Naive thymus-derived CD8-positive, alpha-beta T cell (primary cell): ENCODE measurements around the gene RFWD3. TPM values are rescaled to one million over a fixed set of nuclear protein-coding genes. Genes with fewer than 3 reads are reported as not detected.

Experiments used
- ATAC-seq, 2 donors: fragments of 150-1000 bp; cut with Tn5 transposase in 1 of 2; sonication (Bioruptor Pico), chemical (Tn5 transposase) in 1 of 2; 1 replicate in 1 of 2; 2 replicates in 1 of 2; pipeline ENCODE4 v1.10.0; 2021; ENCODE audit warnings: mild to moderate bottlenecking in 2 of 2, moderate library complexity in 2 of 2
- POLR2A ChIA-PET: fragments of 350-600 bp; sonication (Branson Sonifier 250); formaldehyde crosslinking; loops from one replicate; lab custom pipeline; 2021; ENCODE audit warnings: antibody characterized with exemption; lab: Charles Lee
- DNase-seq, 10 donors: peaks; one replicate each; pipeline versions ENCODE4 v3.0.0 to v3.0.0-alpha.2; 2020 to 2022
- H3K27ac Mint-ChIP-seq, 10 donors: one replicate each; pipeline ENCODE4 v1.8.0; 2020 to 2022; ENCODE audit warnings: mild to moderate bottlenecking in 10 of 10, mixed read lengths in 10 of 10, moderate library complexity in 4 of 10, inconsistent platforms in 1 of 10
- H3K27me3 Mint-ChIP-seq, 5 donors: one replicate each; pipeline ENCODE4 v1.8.0; 2021 to 2022; ENCODE audit warnings: mixed read lengths in 5 of 5
- H3K36me3 Mint-ChIP-seq, 3 donors: one replicate each; pipeline ENCODE4 v1.8.0; 2020 to 2022; ENCODE audit warnings: mixed read lengths in 3 of 3, mild to moderate bottlenecking in 2 of 3, inconsistent platforms in 1 of 3
- H3K4me1 Mint-ChIP-seq, 4 donors: one replicate each; pipeline ENCODE4 v1.8.0; 2021 to 2022; ENCODE audit warnings: mixed read lengths in 4 of 4
- H3K4me3 Mint-ChIP-seq, 10 donors: one replicate each; pipeline ENCODE4 v1.8.0; 2020 to 2022; ENCODE audit warnings: mild to moderate bottlenecking in 10 of 10, mixed read lengths in 10 of 10, moderate library complexity in 6 of 10, inconsistent platforms in 1 of 10
- H3K9me3 Mint-ChIP-seq, 9 donors: one replicate each; pipeline ENCODE4 v1.8.0; 2020 to 2022; ENCODE audit warnings: mixed read lengths in 9 of 9, mild to moderate bottlenecking in 3 of 9, inconsistent platforms in 1 of 9, moderate library complexity in 1 of 9
- polyA plus RNA-seq, 3 donors: library from polyadenylated mRNA; unstranded; fragments of 300-500 nt; fragmentation: Illumina TruSeq; gene quantifications; one replicate each; pipeline ENCODE4 v1.2.3, GENCODE V29; 2021
- total RNA-seq, 8 experiments: library from RNA in 2 of 8; stranded (reverse) in 2 of 8; gene quantifications; one replicate each; pipeline ENCODE4 v1.2.3 and lab custom pipeline; 2021 to 2026

Gene RFWD3
- total and polyA plus RNA-seq, 5 experiments from 2014 or later: 11.3 to 52.3 (median 22.6) TPM

- Mint-ChIP-seq H3K27ac (peak overlapping the region in 8 of 10 donors; percentile 38 to 87 (median 74)), H3K36me3 (peaks cover 0 to 56% (median 14%) of the 10 kb centered on the region in 3 donors), H3K4me1 (peaks cover 23 to 78% (median 51%) of the 10 kb centered on the region in 4 donors), H3K9me3 (peaks cover 0 to 4% (median 0%) of the 10 kb centered on the region in 9 donors), H3K27me3 (no peaks in the 10 kb centered on the region), H3K4me3 (peak overlapping the region in 5 of 10 donors; percentile 9 to 54 (median 34))
- no peak for ATAC-seq
- no peak for DNase-seq
- POLR2A ChIA-PET: interaction anchor here (1.0 to 1.2 kb wide), 2 partner anchors 10 to 15 kb away, joined by 3 to 6 read pairs; partner anchors contain the start of gene GLG1
These were observed 74.6 kb downstream of the RFWD3 start for GRCh38 chr16:74591876-74592650.

- no peak for ATAC-seq
- Mint-ChIP-seq H3K4me3 (peak overlapping the region in 7 of 10 donors; percentile 9 to 63 (median 38)), H3K9me3 (no peaks in the 10 kb centered on the region), H3K4me1 (peaks cover 27 to 85% (median 71%) of the 10 kb centered on the region in 4 donors), H3K27me3 (no peaks in the 10 kb centered on the region), H3K36me3 (peaks cover 0 to 63% (median 3%) of the 10 kb centered on the region in 3 donors), H3K27ac (peak overlapping the region in 7 of 10 donors; percentile 4 to 73 (median 66))
- POLR2A ChIA-PET: no interaction called here
- DNase-seq: no peak
These were observed 79.7 kb downstream of the RFWD3 start for GRCh38 chr16:74586948-74587347.

GRCh38 chr16:74585846-74586443 lies 80.7 kb downstream of the RFWD3 start:
- H3K36me3 Mint-ChIP-seq: peaks cover 0 to 55% (median 3%) of the 10 kb centered on the region in 3 donors
- peak overlapping the region in 8 of 10 donors; percentile 4 to 42 (median 24) for H3K4me3 Mint-ChIP-seq
- POLR2A ChIA-PET: interaction anchor here (1.0 kb wide), 1 partner anchor 20 kb away, joined by 7 read pairs; no protein-coding TSS in a partner anchor
- H3K9me3 Mint-ChIP-seq: no peaks in the 10 kb centered on the region
- ATAC-seq (no peak), DNase-seq (no peak)
- H3K4me1 Mint-ChIP-seq: peaks cover 30 to 84% (median 76%) of the 10 kb centered on the region in 4 donors
- H3K27ac Mint-ChIP-seq: peak overlapping the region in 8 of 10 donors; percentile 16 to 86 (median 53)
- H3K27me3 Mint-ChIP-seq: no peaks in the 10 kb centered on the region

- H3K36me3 Mint-ChIP-seq: peaks cover 0 to 59% (median 3%) of the 10 kb centered on the region in 3 donors
- H3K4me1 Mint-ChIP-seq: peaks cover 33 to 91% (median 88%) of the 10 kb centered on the region in 4 donors
- no peak for ATAC-seq
- POLR2A ChIA-PET: interaction anchor here (1.8 kb wide), 1 partner anchor 23 kb away, joined by 6 read pairs; the partner anchor contains the start of gene GLG1
- no peak for DNase-seq
- H3K9me3 Mint-ChIP-seq: no peaks in the 10 kb centered on the region
- peak overlapping the region in 9 of 10 donors; percentile 17 to 86 (median 46) for H3K27ac Mint-ChIP-seq
- peak overlapping the region in 9 of 10 donors; percentile 7 to 57 (median 16) for H3K4me3 Mint-ChIP-seq
- H3K27me3 Mint-ChIP-seq: no peaks in the 10 kb centered on the region
These were observed 82.6 kb downstream of the RFWD3 start for GRCh38 chr16:74583926-74584666.

- Mint-ChIP-seq H3K4me3 (peak overlapping the region in 7 of 10 donors; percentile 0 to 46 (median 16)), H3K36me3 (peaks cover 0 to 51% (median 0%) of the 10 kb centered on the region in 3 donors), H3K27ac (peak overlapping the region in 8 of 10 donors; percentile 14 to 73 (median 43)), H3K9me3 (no peaks in the 10 kb centered on the region), H3K27me3 (no peaks in the 10 kb centered on the region), H3K4me1 (peaks cover 39 to 94% (median 90%) of the 10 kb centered on the region in 4 donors)
- no peak for DNase-seq
- POLR2A ChIA-PET: interaction anchor here (0.6 to 1.8 kb wide), 2 partner anchors 24 to 84 kb away, joined by 4 to 6 read pairs; partner anchors contain the start of genes GLG1 and RFWD3
- no peak for ATAC-seq
These were observed 83.7 kb downstream of the RFWD3 start for GRCh38 chr16:74582970-74583369.

GRCh38 chr16:74580833-74581232 lies 85.8 kb downstream of the RFWD3 start:
- Mint-ChIP-seq H3K4me3 (peak overlapping the region in 7 of 10 donors; percentile 31 to 61 (median 44)), H3K9me3 (no peaks in the 10 kb centered on the region), H3K27me3 (no peaks in the 10 kb centered on the region), H3K36me3 (peaks cover 0 to 39% (median 0%) of the 10 kb centered on the region in 3 donors), H3K27ac (peak overlapping the region in 9 of 10 donors; percentile 53 to 81 (median 65)), H3K4me1 (peaks cover 31 to 93% (median 84%) of the 10 kb centered on the region in 4 donors)
- no peak for DNase-seq
- no peak for ATAC-seq
- POLR2A ChIA-PET: no interaction called here

GRCh38 chr16:74578838-74579237 lies 87.8 kb downstream of the RFWD3 start:
- POLR2A ChIA-PET: interaction anchor here (1.2 kb wide), 1 partner anchor 28 kb away, joined by 4 read pairs; the partner anchor contains the start of gene GLG1

GRCh38 chr16:74578433-74578832 lies 88.2 kb downstream of the RFWD3 start:
- DNase-seq (no peak), ATAC-seq (no peak)
- no peaks in the 10 kb centered on the region for H3K27me3 Mint-ChIP-seq
- peaks cover 0 to 30% (median 5%) of the 10 kb centered on the region in 3 donors for H3K36me3 Mint-ChIP-seq
- POLR2A ChIA-PET: interaction anchor here (1.2 kb wide), 1 partner anchor 28 kb away, joined by 4 read pairs; the partner anchor contains the start of gene GLG1
- H3K9me3 Mint-ChIP-seq: no peaks in the 10 kb centered on the region
- H3K27ac Mint-ChIP-seq: peak overlapping the region in 7 of 10 donors; percentile 11 to 84 (median 58)
- peak overlapping the region in 2 of 10 donors; percentile 28 to 30 for H3K4me3 Mint-ChIP-seq
- peaks cover 26 to 92% (median 83%) of the 10 kb centered on the region in 4 donors for H3K4me1 Mint-ChIP-seq

More at GRCh38 chr16:74578838-74579237, 87.8 kb downstream of the RFWD3 start:
- H3K4me3 Mint-ChIP-seq: peak overlapping the region in 1 of 10 donors; percentile 24
- no peaks in the 10 kb centered on the region for H3K9me3 Mint-ChIP-seq
- H3K36me3 Mint-ChIP-seq: peaks cover 0 to 34% (median 5%) of the 10 kb centered on the region in 3 donors
- H3K4me1 Mint-ChIP-seq: peaks cover 27 to 92% (median 84%) of the 10 kb centered on the region in 4 donors
- H3K27me3 Mint-ChIP-seq: no peaks in the 10 kb centered on the region
- ATAC-seq: no peak
- peak overlapping the region in 8 of 10 donors; percentile 11 to 84 (median 48) for H3K27ac Mint-ChIP-seq
- no peak for DNase-seq

- POLR2A ChIA-PET: interaction anchor here (1.2 to 1.3 kb wide), 2 partner anchors 29 kb away, joined by 4 to 9 read pairs; partner anchors contain the start of gene GLG1
- ATAC-seq (no peak), DNase-seq (no peak)
- H3K27me3 Mint-ChIP-seq: no peaks in the 10 kb centered on the region
- peaks cover 0 to 28% (median 5%) of the 10 kb centered on the region in 3 donors for H3K36me3 Mint-ChIP-seq
- H3K27ac Mint-ChIP-seq: peak overlapping the region in 7 of 10 donors; percentile 1 to 84 (median 78)
- H3K9me3 Mint-ChIP-seq: no peaks in the 10 kb centered on the region
- peaks cover 26 to 91% (median 80%) of the 10 kb centered on the region in 4 donors for H3K4me1 Mint-ChIP-seq
- peak overlapping the region in 3 of 10 donors; percentile 8 to 42 (median 30) for H3K4me3 Mint-ChIP-seq
These were observed 88.8 kb downstream of the RFWD3 start for GRCh38 chr16:74577882-74578366.

- ATAC-seq (no peak), DNase-seq (no peak)
- POLR2A ChIA-PET: no interaction called here
- Mint-ChIP-seq H3K4me1 (peaks cover 31 to 93% (median 82%) of the 10 kb centered on the region in 4 donors), H3K4me3 (peak overlapping the region in 4 of 10 donors; percentile 2 to 38 (median 14)), H3K27ac (peak overlapping the region in 8 of 10 donors; percentile 21 to 90 (median 54)), H3K9me3 (no peaks in the 10 kb centered on the region), H3K27me3 (no peaks in the 10 kb centered on the region), H3K36me3 (peaks cover 0 to 29% (median 5%) of the 10 kb centered on the region in 3 donors)
These were observed 90.7 kb downstream of the RFWD3 start for GRCh38 chr16:74575807-74576643.
